H7 (cell line): Measurements from ENCODE around the gene OR11L1. TPM values are rescaled to one million over a fixed set of nuclear protein-coding genes. Genes with fewer than 3 reads are reported as not detected.

Experiments
- DNase-seq: peaks from one replicate; pipeline ENCODE4 v3.0.0; 2012
- H3K27me3 ChIP-seq: 2 replicates; pipeline ENCODE4 v1.6.0; 2011; ENCODE audit warnings: mild to moderate bottlenecking, low read length; ENCODE audit not compliant: control insufficient read depth, insufficient read depth
- H3K36me3 ChIP-seq: replicated peaks from 2 replicates; pipeline ENCODE4 v1.5.1; 2011; ENCODE audit warnings: low read length; ENCODE audit not compliant: control insufficient read depth, insufficient read depth
- H3K4me3 ChIP-seq: 2 replicates; pipeline ENCODE4 v1.5.1; 2011; ENCODE audit warnings: low read depth, mild to moderate bottlenecking, control low read depth, low read length, moderate library complexity; ENCODE audit not compliant: insufficient read depth
- total RNA-seq: library from RNA; depleted of rRNA; stranded (reverse); fragments of >200 nt; shearing (Covaris generic); gene quantifications from 2 replicates; pipeline ENCODE4 v1.2.3, GENCODE V29; 2014; rRNA removed

Gene OR11L1
- total RNA-seq, result not detected in 2 replicates

DNA sequence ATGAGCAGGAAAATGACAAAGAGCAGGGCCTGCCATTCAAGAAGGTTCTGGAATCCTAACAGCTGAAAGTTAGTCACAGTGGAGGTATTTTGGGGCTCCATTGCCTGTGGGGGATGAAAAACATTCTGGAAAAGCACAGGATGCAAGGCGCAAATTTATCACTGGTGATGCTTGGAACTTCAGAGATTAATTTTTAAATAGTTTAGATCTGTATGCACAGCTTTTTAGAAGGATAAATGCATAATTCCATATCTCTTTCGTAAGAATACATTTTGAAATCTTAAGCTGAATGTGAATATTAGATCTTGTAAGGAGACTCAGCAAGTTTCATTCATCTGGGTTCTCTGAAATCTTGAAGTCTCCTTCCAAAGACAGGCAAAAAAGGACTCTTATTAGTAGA is at the start of gene OR11L1:
TSS of gene OR11L1 (minus strand) at position 101 of the 400 bp plus-strand sequence. CDS start at position 101, 0 bp downstream.
- Histone ChIP-seq H3K27me3 (no peaks in the 10 kb centered on the region), H3K4me3 (no peak within 1 kb of the TSS), H3K36me3 (no peaks in the 10 kb centered on the region)
- no peak for DNase-seq

- Histone ChIP-seq H3K4me3 (no peak overlapping the region), H3K36me3 (no peaks in the 10 kb centered on the region)
- no peak for DNase-seq
Measured at GRCh38 chr1:247884797-247885413, 43.2 kb upstream of the OR11L1 start.

GRCh38 chr1:247883346-247883745 is 41.6 kb upstream of the OR11L1 start:
- DNase-seq, result no peak
- Histone ChIP-seq H3K36me3 (no peaks in the 10 kb centered on the region), H3K27me3 (no peaks in the 10 kb centered on the region), H3K4me3 (no peak overlapping the region)

More at GRCh38 chr1:247884797-247885413, 43.2 kb upstream of the OR11L1 start:
- H3K27me3 ChIP-seq, result no peaks in the 10 kb centered on the region

DNA sequence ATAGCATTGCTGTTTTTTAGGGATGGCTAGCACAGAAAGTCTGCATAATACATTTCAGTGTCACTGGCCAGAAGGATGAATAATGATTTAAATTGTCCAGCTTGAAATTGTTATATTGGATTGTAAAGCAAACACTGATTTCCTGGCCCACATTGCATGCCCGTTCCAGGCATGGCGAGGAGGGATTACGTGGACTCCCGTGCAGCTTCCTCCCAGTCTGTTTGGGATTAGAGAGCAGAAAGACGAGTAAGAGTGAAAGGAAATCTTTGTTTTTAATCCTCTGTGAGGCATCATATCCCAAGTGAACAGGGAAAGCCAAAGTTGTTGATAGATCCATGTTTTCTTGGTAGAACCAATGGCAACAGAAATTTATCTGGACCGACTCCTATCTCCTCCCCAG is 23.7 kb upstream of the OR11L1 start:
- H3K36me3 ChIP-seq, result no peaks in the 10 kb centered on the region
- H3K4me3 ChIP-seq, result no peak overlapping the region
- no peaks in the 10 kb centered on the region for H3K27me3 ChIP-seq
- no peak for DNase-seq

GRCh38 chr1:247864644-247865043 is 22.9 kb upstream of the OR11L1 start:
- no peak for DNase-seq
- Histone ChIP-seq H3K27me3 (no peaks in the 10 kb centered on the region), H3K36me3 (no peaks in the 10 kb centered on the region), H3K4me3 (no peak overlapping the region)

- no peak overlapping the region for H3K4me3 ChIP-seq
Measured at GRCh38 chr1:247862756-247863155, 21.1 kb upstream of the OR11L1 start.

DNA sequence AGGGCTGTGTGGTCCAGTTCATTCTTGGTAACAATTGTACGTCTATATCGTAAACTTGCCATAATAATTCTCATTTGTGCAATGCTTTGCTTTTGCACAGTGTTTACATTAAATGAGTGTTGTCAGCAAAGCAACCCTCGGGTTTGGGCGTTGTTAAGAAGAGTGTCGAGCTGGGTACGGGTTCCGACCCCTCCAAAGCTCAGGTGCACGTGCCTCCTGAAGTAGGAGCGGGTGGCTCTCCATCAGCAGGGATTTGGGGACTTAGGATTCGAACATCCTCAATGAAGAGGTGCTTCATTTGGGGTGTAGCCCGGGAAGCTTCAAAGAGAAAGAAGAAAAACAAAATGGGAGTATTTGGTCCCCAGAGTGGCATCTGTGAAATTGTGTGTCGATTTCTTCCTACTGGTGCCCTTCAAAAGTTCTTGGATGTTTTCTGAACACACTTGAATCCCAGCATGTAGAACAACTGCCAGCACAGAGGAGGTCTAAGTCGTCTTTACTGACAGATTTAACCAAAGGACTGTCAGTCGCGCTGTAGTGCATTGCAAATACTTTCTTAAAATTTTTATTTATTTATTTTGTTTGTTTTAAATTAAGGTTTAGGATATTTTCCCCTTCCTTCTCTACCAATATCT is 16.4 kb upstream of the OR11L1 start:
- no peak for DNase-seq
- no peak overlapping the region for H3K4me3 ChIP-seq
- no peaks in the 10 kb centered on the region for H3K36me3 ChIP-seq
- H3K27me3 ChIP-seq, result no peaks in the 10 kb centered on the region

More at GRCh38 chr1:247862756-247863155, 21.1 kb upstream of the OR11L1 start:
- no peaks in the 10 kb centered on the region for H3K36me3 ChIP-seq
- no peak for DNase-seq
- H3K27me3 ChIP-seq, result no peaks in the 10 kb centered on the region

- Histone ChIP-seq H3K27me3 (no peaks in the 10 kb centered on the region), H3K36me3 (no peaks in the 10 kb centered on the region), H3K4me3 (no peak within 1 kb of the TSS)
- peak; percentile 84 for DNase-seq
Measured at GRCh38 chr1:247857069-247857984, 15.6 kb upstream of the OR11L1 start, which contains the start of gene TRIM58. Gene TRIM58 (plus strand): TSS chr1:247857187. CDS start chr1:247857247, 60 bp downstream.

DNA sequence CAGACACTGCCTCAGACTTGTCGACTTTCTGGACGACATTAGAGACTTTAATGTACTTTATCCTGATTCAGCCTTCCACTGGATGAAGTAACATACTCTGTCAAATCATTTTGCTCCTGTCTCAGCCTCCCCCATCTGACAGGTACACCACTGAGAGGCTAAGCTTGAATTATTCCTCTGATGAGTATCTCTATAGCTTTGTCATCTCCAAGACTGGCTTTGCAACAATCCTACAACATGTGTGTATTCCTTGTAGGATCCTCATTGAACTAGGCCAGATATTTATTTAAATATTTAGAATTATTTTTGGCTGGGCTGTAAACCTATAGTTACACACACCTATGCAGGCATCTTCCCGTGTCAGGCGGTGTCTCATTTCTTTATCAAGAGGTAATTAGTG is 14.2 kb upstream of the OR11L1 start:
- Histone ChIP-seq H3K36me3 (no peaks in the 10 kb centered on the region), H3K27me3 (no peaks in the 10 kb centered on the region), H3K4me3 (no peak overlapping the region)
- DNase-seq, result no peak

GRCh38 chr1:247854899-247855545 is 13.3 kb upstream of the OR11L1 start:
- Histone ChIP-seq H3K27me3 (no peaks in the 10 kb centered on the region), H3K4me3 (no peak overlapping the region), H3K36me3 (no peaks in the 10 kb centered on the region)
- DNase-seq, result no peak

- no peak for DNase-seq
- H3K4me3 ChIP-seq, result no peak overlapping the region
- no peaks in the 10 kb centered on the region for H3K36me3 ChIP-seq
- H3K27me3 ChIP-seq, result no peaks in the 10 kb centered on the region
Measured at GRCh38 chr1:247849616-247850015, 7.9 kb upstream of the OR11L1 start.

DNA sequence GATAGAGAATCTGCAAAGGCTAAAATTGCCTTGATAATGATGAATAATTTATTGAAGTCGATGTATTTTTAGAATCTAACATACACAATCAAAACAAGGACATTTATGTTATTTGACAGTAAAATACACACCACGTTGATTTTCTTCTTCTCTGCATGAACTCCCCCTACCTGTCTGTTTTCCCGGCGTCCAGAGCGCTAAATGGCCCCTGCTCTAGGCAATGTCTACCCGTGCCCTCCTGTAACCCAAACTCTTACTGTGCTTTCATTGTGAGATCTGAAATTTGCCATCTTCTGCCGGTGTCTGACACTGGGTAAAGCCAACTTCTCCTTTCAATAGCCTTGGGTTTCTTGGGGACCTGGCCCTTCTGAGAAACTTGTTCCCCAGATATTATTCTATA is 6.7 kb upstream of the OR11L1 start:
- Histone ChIP-seq H3K4me3 (no peak overlapping the region), H3K36me3 (no peaks in the 10 kb centered on the region), H3K27me3 (no peaks in the 10 kb centered on the region)
- DNase-seq, result no peak

DNA sequence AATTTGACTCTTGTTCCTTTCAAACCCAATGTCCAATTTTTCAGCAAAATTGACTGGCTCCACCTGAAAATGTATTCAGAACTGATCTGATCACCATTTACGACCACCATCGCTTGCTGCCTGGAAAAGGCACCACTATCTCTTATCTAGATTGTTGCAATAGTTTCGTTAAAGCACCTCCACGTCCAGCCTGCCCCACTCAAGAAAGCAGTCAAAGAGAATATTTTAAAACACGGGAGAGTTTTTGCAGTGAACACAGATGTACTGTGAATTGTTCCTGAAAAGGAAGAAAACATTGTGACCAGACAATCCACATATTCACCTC is 4.0 kb upstream of the OR11L1 start:
- Histone ChIP-seq H3K4me3 (no peak overlapping the region), H3K27me3 (no peaks in the 10 kb centered on the region), H3K36me3 (no peaks in the 10 kb centered on the region)
- no peak for DNase-seq

DNA sequence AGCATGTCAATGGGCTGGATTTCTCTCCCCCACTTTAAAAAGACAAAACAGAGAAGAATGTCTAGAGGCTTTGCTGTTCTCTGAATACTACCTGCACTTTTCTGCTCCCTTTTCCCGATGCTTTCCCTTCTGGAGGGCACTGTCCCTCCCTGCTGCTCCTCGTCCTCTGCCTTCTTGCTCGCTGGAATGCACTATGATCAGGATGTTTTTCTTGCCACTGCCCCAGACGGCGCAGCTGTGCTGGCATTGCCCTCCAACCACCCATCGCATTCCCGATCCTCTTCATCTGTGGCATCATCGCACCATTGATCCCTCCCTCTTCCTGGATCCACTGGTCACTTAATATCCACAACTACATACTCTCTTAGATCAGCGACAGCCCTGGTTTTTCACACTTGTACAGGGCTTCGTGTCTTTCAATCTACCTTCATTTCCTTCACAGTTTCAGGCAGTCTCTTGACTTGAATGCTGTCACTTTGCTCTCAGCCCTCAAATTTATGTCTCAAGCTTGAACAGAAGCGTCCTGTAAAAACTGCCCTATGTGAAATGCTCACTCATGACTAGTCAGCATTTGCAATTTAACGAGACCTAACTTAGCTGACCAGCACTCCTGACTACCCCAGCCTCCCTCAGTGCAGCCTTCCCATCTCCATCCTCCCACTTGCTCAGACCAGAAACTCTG is 3.5 kb upstream of the OR11L1 start:
- no peak for DNase-seq
- Histone ChIP-seq H3K27me3 (no peaks in the 10 kb centered on the region), H3K36me3 (no peaks in the 10 kb centered on the region), H3K4me3 (no peak overlapping the region)
